Stomach (tissue), 9 donors: ENCODE measurements around the gene PFKFB1. TPM values are rescaled to one million over a fixed set of nuclear protein-coding genes. Genes with fewer than 3 reads are reported as not detected.

Experiments used
- DNase-seq, 2 donors: peaks; one replicate each; pipeline versions ENCODE4 v3.0.0 to v3.0.0-alpha.2; 2013 to 2019
- H3K27ac ChIP-seq, 5 donors: fragments of 200-600 bp in 4 of 5; sonication (generic) in 4 of 5; one replicate each; pipeline ENCODE4 v1.5.1; 2013 to 2019; ENCODE audit warnings: mild to moderate bottlenecking in 1 of 5, moderate library complexity in 1 of 5
- H3K27me3 ChIP-seq, 3 donors: fragments of 200-600 bp; sonication (generic); one replicate each; pipeline ENCODE4 v1.5.1; 2017 to 2019; ENCODE audit warnings: mixed run types in 1 of 3
- H3K36me3 ChIP-seq, 4 donors: fragments of 200-600 bp; sonication (generic); 1 replicate in 3 of 4; 2 replicates in 1 of 4; pipeline ENCODE4 v1.5.1; 2016 to 2019
- H3K4me1 ChIP-seq, 4 donors: fragments of 200-600 bp; sonication (generic); one replicate each; pipeline ENCODE4 v1.5.1; 2016 to 2019
- H3K4me3 ChIP-seq, 4 donors: fragments of 200-600 bp; sonication (generic) in 3 of 4; one replicate each; pipeline ENCODE4 v1.5.1; 2016 to 2019; ENCODE audit warnings: mild to moderate bottlenecking in 1 of 4
- H3K9me3 ChIP-seq, 4 donors: fragments of 200-600 bp; sonication (generic); one replicate each; pipeline ENCODE4 v1.5.1; 2016 to 2019
- EP300 ChIP-seq: sonication (generic); formaldehyde crosslinking; IDR thresholded peaks from one replicate; pipeline ENCODE4 v1.6.1; 2017; ENCODE audit warnings: antibody characterized with exemption
- POLR2A ChIP-seq, 4 donors: fragments of 450-650 bp; IDR thresholded peaks; one replicate each; pipeline ENCODE4 v1.6.1; 2016; ENCODE audit warnings: antibody characterized with exemption in 4 of 4, control low read depth in 2 of 4, mild to moderate bottlenecking in 1 of 4, moderate library complexity in 1 of 4
- POLR2AphosphoS5 ChIP-seq, 3 donors: sonication (generic); formaldehyde crosslinking; IDR thresholded peaks; one replicate each; pipeline ENCODE4 v1.6.1; 2016; ENCODE audit warnings: antibody characterized with exemption in 3 of 3
- WGBS, 5 donors: extraction: QIAGEN DNeasy Blood & Tissue Kit in 3 of 5; methylation state at CpG; one replicate each; pipeline versions ENCODE4 v1.1.5 to v1.1.7; 2013 to 2018; 5-methylcytosine and 5-hydroxymethylcytosine counted together
- intact Hi-C: fragments of 100-400 bp; cut with DNase I; formaldehyde crosslinking; loops from one replicate; pipeline ENCODE4 v1.15.1; 2023; ENCODE audit warnings: low total_unique reads
- polyA plus RNA-seq, 3 donors: library from polyadenylated mRNA; stranded (reverse); fragments of 200-250 nt; gene quantifications; one replicate each; pipeline ENCODE4 v1.2.3, GENCODE V29; 2013
- total RNA-seq, 5 donors: library from RNA; depleted of rRNA; stranded (reverse); fragments of >200 nt; gene quantifications; one replicate each; pipeline versions ENCODE4 v1.1.0 to v1.2.3, GENCODE V29; 2014 to 2016
- TF ChIP-seq, protein P1 (sequence below), 7 experiments: fragments of 450-650 bp in 4 of 7; fragments of 200-600 bp in 3 of 7; sonication (generic) in 3 of 7; IDR thresholded peaks; one replicate each; pipeline ENCODE4 v1.5.1; 2016 to 2019; ENCODE audit warnings: antibody characterized with exemption in 7 of 7, control low read depth in 2 of 7, mild to moderate bottlenecking in 1 of 7
- donor health status: healthy with polysubstance abuse.
- donor health status: Bipolar disorder and iron deficiency.
- donor health status: healthy.

PFKFB1 gene
- total and polyA plus RNA-seq, 8 donors, result 0.25 to 2.0 (median 0.57) TPM; not detected in 4

- TF ChIP-seq POLR2A (IDR thresholded peaks at IDR 0.05), result no peak
- TF ChIP-seq, protein P1, sequence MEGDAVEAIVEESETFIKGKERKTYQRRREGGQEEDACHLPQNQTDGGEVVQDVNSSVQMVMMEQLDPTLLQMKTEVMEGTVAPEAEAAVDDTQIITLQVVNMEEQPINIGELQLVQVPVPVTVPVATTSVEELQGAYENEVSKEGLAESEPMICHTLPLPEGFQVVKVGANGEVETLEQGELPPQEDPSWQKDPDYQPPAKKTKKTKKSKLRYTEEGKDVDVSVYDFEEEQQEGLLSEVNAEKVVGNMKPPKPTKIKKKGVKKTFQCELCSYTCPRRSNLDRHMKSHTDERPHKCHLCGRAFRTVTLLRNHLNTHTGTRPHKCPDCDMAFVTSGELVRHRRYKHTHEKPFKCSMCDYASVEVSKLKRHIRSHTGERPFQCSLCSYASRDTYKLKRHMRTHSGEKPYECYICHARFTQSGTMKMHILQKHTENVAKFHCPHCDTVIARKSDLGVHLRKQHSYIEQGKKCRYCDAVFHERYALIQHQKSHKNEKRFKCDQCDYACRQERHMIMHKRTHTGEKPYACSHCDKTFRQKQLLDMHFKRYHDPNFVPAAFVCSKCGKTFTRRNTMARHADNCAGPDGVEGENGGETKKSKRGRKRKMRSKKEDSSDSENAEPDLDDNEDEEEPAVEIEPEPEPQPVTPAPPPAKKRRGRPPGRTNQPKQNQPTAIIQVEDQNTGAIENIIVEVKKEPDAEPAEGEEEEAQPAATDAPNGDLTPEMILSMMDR (IDR thresholded peaks at IDR 0.05), result no peak
- no peak for TF ChIP-seq POLR2AphosphoS5 (IDR thresholded peaks at IDR 0.05)
- no peak for TF ChIP-seq EP300
- no peak for DNase-seq
- Histone ChIP-seq H3K27me3 (peaks cover 0 to 6% (median 0%) of the 10 kb centered on the region in 3 donors), H3K4me1 (no peaks in the 10 kb centered on the region), H3K9me3 (peaks cover 0 to 13% (median 3%) of the 10 kb centered on the region in 4 donors), H3K4me3 (no peak overlapping the region), H3K27ac (no peak overlapping the region), H3K36me3 (peaks cover 0 to 22% (median 1%) of the 10 kb centered on the region in 4 donors)
- 74 to 97% (median 95%) methylated on average over 5 to 7 of the region's 7 CpGs for WGBS, 5 donors
- intact Hi-C loops, result no loop called here
Observed at GRCh38 chrX:54923376-54923775, 70.6 kb downstream of the PFKFB1 start.

GRCh38 chrX:54922547-54922946 is 71.4 kb downstream of the PFKFB1 start:
- Histone ChIP-seq H3K4me3 (no peak overlapping the region), H3K27me3 (peaks cover 0 to 6% (median 0%) of the 10 kb centered on the region in 3 donors), H3K27ac (no peak overlapping the region), H3K9me3 (peaks cover 0 to 5% (median 1%) of the 10 kb centered on the region in 4 donors), H3K4me1 (no peaks in the 10 kb centered on the region), H3K36me3 (peaks cover 0 to 13% (median 0%) of the 10 kb centered on the region in 4 donors)
- TF ChIP-seq EP300 (no peak), POLR2A (IDR thresholded peaks at IDR 0.05) (no peak), POLR2AphosphoS5 (IDR thresholded peaks at IDR 0.05) (no peak)
- TF ChIP-seq, protein P1 (IDR thresholded peaks at IDR 0.05), result no peak
- DNase-seq, result no peak
- intact Hi-C loops, result no loop called here
- 80 to 95% (median 93%) methylated on average over 1 to 3 of the region's 3 CpGs for WGBS, 5 donors

DNA sequence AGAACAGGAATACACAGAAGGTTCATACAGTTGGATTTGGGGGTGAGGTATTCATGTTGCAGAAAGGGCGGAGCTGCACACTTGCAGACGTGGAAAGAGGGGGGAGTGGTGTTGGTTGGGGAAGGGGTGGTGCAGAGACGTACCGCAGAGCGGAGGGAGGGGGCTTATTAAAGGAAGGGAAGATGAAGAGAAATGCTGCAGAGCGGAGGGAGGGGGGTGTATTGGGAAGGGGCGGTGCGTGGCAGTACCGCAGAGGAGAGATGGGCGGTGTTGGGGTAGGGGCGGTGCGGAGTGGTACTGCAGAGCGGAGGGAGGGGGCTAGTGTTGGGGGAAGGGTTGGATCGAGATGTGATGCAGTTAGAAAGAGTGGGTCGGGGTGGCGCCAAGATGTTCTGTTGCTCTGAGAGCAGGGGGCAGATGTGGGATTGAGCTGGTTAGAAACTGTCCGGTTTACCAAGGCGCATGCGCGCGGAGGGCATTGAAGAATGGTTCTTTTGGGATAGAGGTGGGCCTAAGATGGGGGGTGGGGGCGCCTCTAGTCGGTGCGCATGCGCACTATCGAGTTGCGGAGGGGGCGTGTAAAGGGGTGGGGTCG is 72.5 kb downstream of the PFKFB1 start:
- Histone ChIP-seq H3K36me3 (peaks cover 0 to 3% (median 0%) of the 10 kb centered on the region in 4 donors), H3K4me3 (peak overlapping the region; percentile 44 to 53 (median 50)), H3K27ac (peak overlapping the region in 1 of 5 donors; percentile 62), H3K9me3 (no peaks in the 10 kb centered on the region), H3K4me1 (no peaks in the 10 kb centered on the region), H3K27me3 (peaks cover 0 to 6% (median 0%) of the 10 kb centered on the region in 3 donors)
- whole genome bisulfite sequencing, 5 donors, result 0 to 55% (median 5%) methylated on average over 20 to 29 of the region's 29 CpGs
- peak in 1 of 2 donors; percentile 86 for DNase-seq
- intact Hi-C loops, result no loop called here
- TF ChIP-seq POLR2AphosphoS5 (IDR thresholded peaks at IDR 0.05) (no peak), POLR2A (IDR thresholded peaks at IDR 0.05) (no peak), EP300 (no peak)
- TF ChIP-seq, protein P1 (IDR thresholded peaks at IDR 0.05), result no peak

GRCh38 chrX:54920610-54921426 is 73.2 kb downstream of the PFKFB1 start, which contains the start of gene TRO:
TSS of gene TRO (plus strand) at chrX:54920824. CDS start at chrX:54922247, 1,423 bp downstream.
- Histone ChIP-seq H3K4me1 (no peaks in the 10 kb centered on the region), H3K27me3 (peaks cover 0 to 6% (median 0%) of the 10 kb centered on the region in 3 donors), H3K27ac (peak within 1 kb of the TSS in 1 of 5 donors; percentile 62), H3K9me3 (no peaks in the 10 kb centered on the region), H3K4me3 (peak within 1 kb of the TSS; percentile 44 to 53 (median 50)), H3K36me3 (no peaks in the 10 kb centered on the region)
- intact Hi-C loops, result no loop called here
- WGBS, 5 donors, result 0 to 42% (median 11%) methylated on average over 29 of the region's 29 CpGs
- DNase-seq, result peak in 1 of 2 donors; percentile 74
- TF ChIP-seq EP300 (no peak), POLR2AphosphoS5 (IDR thresholded peaks at IDR 0.05) (no peak), POLR2A (IDR thresholded peaks at IDR 0.05) (no peak)
- TF ChIP-seq, protein P1 (IDR thresholded peaks at IDR 0.05), result no peak
